ENCODE measurements around the gene ACSF3. TPM values are rescaled to one million over a fixed set of nuclear protein-coding genes. Genes with fewer than 3 reads are reported as not detected.

ACSF3 gene
- total RNA-seq, 1 donor from 2014 or later = 35.7 TPM

- peak overlapping the region; percentile 62 for H3K27ac Mint-ChIP-seq
- no peak for DNase-seq (ENCODE audit: low spot score in 2 of 2, unreplicated experiment in 2 of 2)
- peak overlapping the region; percentile 84 for H3K4me3 Mint-ChIP-seq
- no peaks in the 10 kb centered on the region for H3K36me3 Mint-ChIP-seq
- H3K27me3 Mint-ChIP-seq (ENCODE audit: low read depth) = peaks cover 32% of the 10 kb centered on the region
- H3K4me1 Mint-ChIP-seq = peaks cover 32% of the 10 kb centered on the region
- no peak for TF ChIP-seq CTCF (IDR thresholded peaks at IDR 0.05; ENCODE audit: unreplicated experiment)
- no peaks in the 10 kb centered on the region for H3K9me3 Mint-ChIP-seq
Observed at GRCh38 chr16:89094252-89094879, 714 bp downstream of the ACSF3 start.

GRCh38 chr16:89094880-89095258 is 1.2 kb downstream of the ACSF3 start:
- peak overlapping the region; percentile 84 for H3K4me3 Mint-ChIP-seq
- no peak overlapping the region for H3K27ac Mint-ChIP-seq
- H3K9me3 Mint-ChIP-seq = no peaks in the 10 kb centered on the region
- DNase-seq (ENCODE audit: low spot score in 2 of 2, unreplicated experiment in 2 of 2) = no peak
- H3K27me3 Mint-ChIP-seq (ENCODE audit: low read depth) = peaks cover 27% of the 10 kb centered on the region
- H3K36me3 Mint-ChIP-seq = no peaks in the 10 kb centered on the region
- peaks cover 32% of the 10 kb centered on the region for H3K4me1 Mint-ChIP-seq
- no peak for TF ChIP-seq CTCF (IDR thresholded peaks at IDR 0.05; ENCODE audit: unreplicated experiment)

- no peaks in the 10 kb centered on the region for H3K9me3 Mint-ChIP-seq
- H3K4me3 Mint-ChIP-seq = peak overlapping the region; percentile 84
- no peak for TF ChIP-seq CTCF (IDR thresholded peaks at IDR 0.05; ENCODE audit: unreplicated experiment)
- no peaks in the 10 kb centered on the region for H3K36me3 Mint-ChIP-seq
- H3K27me3 Mint-ChIP-seq (ENCODE audit: low read depth) = peaks cover 21% of the 10 kb centered on the region
- no peak overlapping the region for H3K27ac Mint-ChIP-seq
- peaks cover 32% of the 10 kb centered on the region for H3K4me1 Mint-ChIP-seq
- DNase-seq (ENCODE audit: low spot score in 2 of 2, unreplicated experiment in 2 of 2) = no peak
Observed at GRCh38 chr16:89095491-89095951, 1.9 kb downstream of the ACSF3 start.

GRCh38 chr16:89096042-89096717 is 2.5 kb downstream of the ACSF3 start:
- Mint-ChIP-seq H3K4me3 (peak overlapping the region; percentile 46), H3K27me3 (ENCODE audit: low read depth) (peaks cover 14% of the 10 kb centered on the region)

GRCh38 chr16:89096768-89097391 is 3.2 kb downstream of the ACSF3 start:
- peaks cover 7% of the 10 kb centered on the region for H3K27me3 Mint-ChIP-seq (ENCODE audit: low read depth)
- H3K4me3 Mint-ChIP-seq = no peak overlapping the region
- H3K9me3 Mint-ChIP-seq = no peaks in the 10 kb centered on the region
- no peak for DNase-seq (ENCODE audit: low spot score in 2 of 2, unreplicated experiment in 2 of 2)
- peaks cover 32% of the 10 kb centered on the region for H3K4me1 Mint-ChIP-seq
- H3K27ac Mint-ChIP-seq = peak overlapping the region; percentile 6
- peaks cover 3% of the 10 kb centered on the region for H3K36me3 Mint-ChIP-seq
- no peak for TF ChIP-seq CTCF (IDR thresholded peaks at IDR 0.05; ENCODE audit: unreplicated experiment)

More at GRCh38 chr16:89096042-89096717, 2.5 kb downstream of the ACSF3 start:
- no peak for DNase-seq (ENCODE audit: low spot score in 2 of 2, unreplicated experiment in 2 of 2)
- Mint-ChIP-seq H3K36me3 (no peaks in the 10 kb centered on the region), H3K27ac (no peak overlapping the region), H3K9me3 (no peaks in the 10 kb centered on the region), H3K4me1 (peaks cover 32% of the 10 kb centered on the region)
- no peak for TF ChIP-seq CTCF (IDR thresholded peaks at IDR 0.05; ENCODE audit: unreplicated experiment)
